Breast epithelium (tissue), 4 donors: ENCODE data around the gene FAM131C. TPM values are rescaled to one million over a fixed set of nuclear protein-coding genes. Genes with fewer than 3 reads are reported as not detected.
A peak's percentile ranks its signal among the peaks of the same experiment; 100 is the strongest.

Experiments
- DNase-seq, 2 donors: peaks; one replicate each; pipeline ENCODE4 v3.0.0-alpha.2; 2019; ENCODE audit warnings: low spot score in 2 of 2
- H3K27ac ChIP-seq, 2 donors: fragments of 200-600 bp; sonication (generic) in 1 of 2; one replicate each; pipeline ENCODE4 v1.5.1; 2016 to 2019; ENCODE audit warnings: mild to moderate bottlenecking in 1 of 2
- H3K27me3 ChIP-seq, 2 donors: fragments of 200-600 bp; sonication (generic) in 1 of 2; one replicate each; pipeline versions ENCODE4 v1.5.1 to v1.6.0; 2017 to 2019; ENCODE audit warnings: control low read depth in 1 of 2, mild to moderate bottlenecking in 1 of 2
- H3K36me3 ChIP-seq: fragments of 200-600 bp; one replicate; pipeline ENCODE4 v1.5.1; 2019
- H3K4me1 ChIP-seq, 2 donors: fragments of 200-600 bp; sonication (generic); one replicate each; pipeline ENCODE4 v1.5.1; 2016 to 2019; ENCODE audit warnings: control low read depth in 1 of 2
- H3K4me3 ChIP-seq, 3 donors: fragments of 200-600 bp; sonication (generic); 1 replicate in 2 of 3; 2 replicates in 1 of 3; pipeline ENCODE4 v1.5.1; 2016 to 2019; ENCODE audit warnings: mild to moderate bottlenecking in 3 of 3, moderate library complexity in 2 of 3
- H3K9me3 ChIP-seq, 2 donors: fragments of 200-600 bp; sonication (generic) in 1 of 2; one replicate each; pipeline ENCODE4 v1.5.1; 2016 to 2019; ENCODE audit warnings: control low read depth in 1 of 2
- CTCF ChIP-seq, 3 donors: fragments of 450-650 bp; IDR thresholded peaks; one replicate each; pipeline ENCODE4 v1.5.1; 2016 to 2017; ENCODE audit warnings: antibody characterized with exemption in 3 of 3, mild to moderate bottlenecking in 3 of 3, moderate library complexity in 3 of 3
- POLR2A ChIP-seq: fragments of 450-650 bp; IDR thresholded peaks from one replicate; pipeline ENCODE4 v1.6.1; 2016; ENCODE audit warnings: antibody characterized with exemption, mild to moderate bottlenecking, moderate library complexity
- POLR2AphosphoS5 ChIP-seq, 3 donors: sonication (generic); formaldehyde crosslinking; IDR thresholded peaks; one replicate each; pipeline ENCODE4 v1.6.1; 2017; ENCODE audit warnings: antibody characterized with exemption in 3 of 3
- intact Hi-C: fragments of 100-400 bp; cut with DNase I; formaldehyde crosslinking; loops from one replicate; pipeline ENCODE4 v1.15.1; 2023; ENCODE audit warnings: low total_unique reads
- total RNA-seq, 3 donors: library from RNA; depleted of rRNA; stranded (reverse); fragments of >200 nt; gene quantifications; one replicate each; pipeline ENCODE4 v1.1.0, GENCODE V29; 2016

Gene FAM131C
- total RNA-seq, 3 donors from 2014 or later, result not detected

- no peaks in the 10 kb centered on the region for H3K27me3 ChIP-seq
- no peak overlapping the region for H3K27ac ChIP-seq
- no peak overlapping the region for H3K4me3 ChIP-seq
- no peaks in the 10 kb centered on the region for H3K4me1 ChIP-seq
- no peaks in the 10 kb centered on the region for H3K36me3 ChIP-seq
- no peak for DNase-seq
- intact Hi-C loops, result no loop called here
- no peaks in the 10 kb centered on the region for H3K9me3 ChIP-seq
- TF ChIP-seq POLR2A, result no peak
- no peak for TF ChIP-seq POLR2AphosphoS5 (IDR thresholded peaks at IDR 0.05)
- no peak for TF ChIP-seq CTCF (IDR thresholded peaks at IDR 0.05)
Measured at GRCh38 chr1:16051039-16051438, 22.4 kb downstream of the FAM131C start.

GRCh38 chr1:16050328-16050727 is 23.1 kb downstream of the FAM131C start:
- no peaks in the 10 kb centered on the region for H3K4me1 ChIP-seq
- no peak for TF ChIP-seq POLR2A
- intact Hi-C loops, result no loop called here
- no peak overlapping the region for H3K4me3 ChIP-seq
- H3K36me3 ChIP-seq, result no peaks in the 10 kb centered on the region
- no peaks in the 10 kb centered on the region for H3K9me3 ChIP-seq
- H3K27ac ChIP-seq, result no peak overlapping the region
- no peak for DNase-seq
- H3K27me3 ChIP-seq, result no peaks in the 10 kb centered on the region

GRCh38 chr1:16048573-16049189 is 24.8 kb downstream of the FAM131C start:
- intact Hi-C loops, result no loop called here
- Histone ChIP-seq H3K36me3 (no peaks in the 10 kb centered on the region), H3K9me3 (no peaks in the 10 kb centered on the region), H3K4me3 (peak overlapping the region; percentile 36 to 73 (median 54)), H3K27ac (peak overlapping the region in 1 of 2 donors; percentile 3), H3K27me3 (no peaks in the 10 kb centered on the region), H3K4me1 (no peaks in the 10 kb centered on the region)
- DNase-seq, result peak in 1 of 2 donors; percentile 27
- TF ChIP-seq POLR2AphosphoS5 (IDR thresholded peaks at IDR 0.05) (no peak), POLR2A (no peak), CTCF (IDR thresholded peaks at IDR 0.05) (no peak)

- no peaks in the 10 kb centered on the region for H3K27me3 ChIP-seq
- DNase-seq, result no peak
- no peaks in the 10 kb centered on the region for H3K4me1 ChIP-seq
- no peaks in the 10 kb centered on the region for H3K36me3 ChIP-seq
- no peak overlapping the region for H3K27ac ChIP-seq
- intact Hi-C loops, result no loop called here
- H3K9me3 ChIP-seq, result no peaks in the 10 kb centered on the region
- H3K4me3 ChIP-seq, result peak overlapping the region in 1 of 3 donors; percentile 73
- TF ChIP-seq CTCF (IDR thresholded peaks at IDR 0.05) (no peak), POLR2A (no peak), POLR2AphosphoS5 (IDR thresholded peaks at IDR 0.05) (no peak)
Measured at GRCh38 chr1:16047791-16048475, 25.5 kb downstream of the FAM131C start.

GRCh38 chr1:16046842-16047241 is 26.6 kb downstream of the FAM131C start:
- no peak overlapping the region for H3K27ac ChIP-seq
- DNase-seq, result no peak
- intact Hi-C loops, result no loop called here
- H3K4me1 ChIP-seq, result no peaks in the 10 kb centered on the region
- H3K36me3 ChIP-seq, result no peaks in the 10 kb centered on the region
- no peaks in the 10 kb centered on the region for H3K9me3 ChIP-seq
- no peaks in the 10 kb centered on the region for H3K27me3 ChIP-seq
- TF ChIP-seq POLR2AphosphoS5 (IDR thresholded peaks at IDR 0.05) (no peak), CTCF (IDR thresholded peaks at IDR 0.05) (no peak), POLR2A (no peak)
- H3K4me3 ChIP-seq, result no peak overlapping the region
